M059J (cell line): ENCODE measurements around the gene PRR5. TPM values are rescaled to one million over a fixed set of nuclear protein-coding genes. Genes with fewer than 3 reads are reported as not detected.

Experiments
- DNase-seq: peaks from one replicate; pipeline ENCODE4 v3.0.0-alpha.2; 2012; ENCODE audit warnings: low read depth
- total RNA-seq: library from RNA; depleted of rRNA; stranded (reverse); fragments of >200 nt; shearing (Covaris generic); gene quantifications from 2 replicates; pipeline ENCODE4 v1.2.3, GENCODE V29; 2014

Gene PRR5
- total RNA-seq, 1 experiment from 2014 or later, result not detected

- DNase-seq, result no peak
Observed at GRCh38 chr22:44693145-44693544, 8.9 kb upstream of the PRR5 start.

GRCh38 chr22:44693756-44694155, 8.2 kb upstream of the PRR5 start:
- no peak for DNase-seq

- peak; percentile 34 for DNase-seq
Observed at GRCh38 chr22:44697423-44698141, 4.4 kb upstream of the PRR5 start.

- DNase-seq, result peak; percentile 36
Observed at GRCh38 chr22:44698531-44699421, 3.2 kb upstream of the PRR5 start.

- no peak for DNase-seq
Observed at GRCh38 chr22:44700456-44700855, 1.5 kb upstream of the PRR5 start.

GRCh38 chr22:44701187-44701790, 715 bp upstream of the PRR5 start:
- DNase-seq, result no peak

GRCh38 chr22:44702479-44703198, 635 bp downstream of the PRR5 start:
- DNase-seq, result no peak

GRCh38 chr22:44703255-44703870, 1.4 kb downstream of the PRR5 start:
- DNase-seq, result no peak

- DNase-seq, result no peak
Observed at GRCh38 chr22:44704159-44705021, 2.4 kb downstream of the PRR5 start.

GRCh38 chr22:44705022-44705297, 3.0 kb downstream of the PRR5 start:
- no peak for DNase-seq

GRCh38 chr22:44706488-44706887, 4.5 kb downstream of the PRR5 start:
- DNase-seq, result no peak

- DNase-seq, result no peak
Observed at GRCh38 chr22:44707178-44707577, 5.2 kb downstream of the PRR5 start.

GRCh38 chr22:44707752-44708151, 5.7 kb downstream of the PRR5 start:
- peak; percentile 27 for DNase-seq

- no peak for DNase-seq
Observed at GRCh38 chr22:44709881-44710392, 7.9 kb downstream of the PRR5 start.

GRCh38 chr22:44710474-44711240, 8.7 kb downstream of the PRR5 start:
- no peak for DNase-seq

- no peak for DNase-seq
Observed at GRCh38 chr22:44711241-44711560, 9.2 kb downstream of the PRR5 start.

GRCh38 chr22:44711690-44712555, 9.9 kb downstream of the PRR5 start:
- DNase-seq, result no peak

- DNase-seq, result no peak
Observed at GRCh38 chr22:44712962-44713361, 11.0 kb downstream of the PRR5 start.
